Tibial nerve (tissue), 3 donors: ENCODE results near the gene LGALS14.

Source experiments
- POLR2A ChIP-seq, 2 donors: fragments of 450-650 bp; IDR thresholded peaks; one replicate each; pipeline ENCODE4 v1.6.1; 2017; ENCODE audit warnings: antibody characterized with exemption in 2 of 2, mild to moderate bottlenecking in 2 of 2, moderate library complexity in 2 of 2
- TF ChIP-seq, protein P1 (sequence below), 5 experiments: fragments of 200-600 bp in 3 of 5; fragments of 450-650 bp in 2 of 5; sonication (generic) in 3 of 5; IDR thresholded peaks; one replicate each; pipeline ENCODE4 v1.5.1; 2016 to 2019; ENCODE audit warnings: antibody characterized with exemption in 5 of 5, mild to moderate bottlenecking in 3 of 5, moderate library complexity in 2 of 5

DNA sequence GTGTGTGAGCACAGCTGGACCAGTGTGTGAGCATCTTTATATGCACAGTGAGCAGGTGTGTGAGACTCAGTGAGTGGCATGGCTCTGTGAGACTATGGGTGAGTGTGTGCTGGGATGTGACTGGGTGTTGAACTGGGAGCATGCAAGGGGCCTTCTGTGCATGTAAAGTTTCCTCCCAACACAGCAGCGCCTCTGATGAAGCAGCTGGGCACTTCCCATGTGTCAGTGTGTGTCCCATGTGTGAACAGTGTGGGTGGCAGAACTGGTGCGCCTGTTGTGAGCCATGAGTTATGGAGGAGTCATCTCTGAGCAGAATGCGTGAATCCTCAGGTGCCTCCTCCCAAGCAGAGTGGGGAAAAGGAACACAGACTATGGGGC is 24.5 kb upstream of the LGALS14 start:
- TF ChIP-seq, protein P1, sequence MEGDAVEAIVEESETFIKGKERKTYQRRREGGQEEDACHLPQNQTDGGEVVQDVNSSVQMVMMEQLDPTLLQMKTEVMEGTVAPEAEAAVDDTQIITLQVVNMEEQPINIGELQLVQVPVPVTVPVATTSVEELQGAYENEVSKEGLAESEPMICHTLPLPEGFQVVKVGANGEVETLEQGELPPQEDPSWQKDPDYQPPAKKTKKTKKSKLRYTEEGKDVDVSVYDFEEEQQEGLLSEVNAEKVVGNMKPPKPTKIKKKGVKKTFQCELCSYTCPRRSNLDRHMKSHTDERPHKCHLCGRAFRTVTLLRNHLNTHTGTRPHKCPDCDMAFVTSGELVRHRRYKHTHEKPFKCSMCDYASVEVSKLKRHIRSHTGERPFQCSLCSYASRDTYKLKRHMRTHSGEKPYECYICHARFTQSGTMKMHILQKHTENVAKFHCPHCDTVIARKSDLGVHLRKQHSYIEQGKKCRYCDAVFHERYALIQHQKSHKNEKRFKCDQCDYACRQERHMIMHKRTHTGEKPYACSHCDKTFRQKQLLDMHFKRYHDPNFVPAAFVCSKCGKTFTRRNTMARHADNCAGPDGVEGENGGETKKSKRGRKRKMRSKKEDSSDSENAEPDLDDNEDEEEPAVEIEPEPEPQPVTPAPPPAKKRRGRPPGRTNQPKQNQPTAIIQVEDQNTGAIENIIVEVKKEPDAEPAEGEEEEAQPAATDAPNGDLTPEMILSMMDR (IDR thresholded peaks at IDR 0.05) = no peak
- TF ChIP-seq POLR2A (IDR thresholded peaks at IDR 0.05) = no peak
